AG08396 (cell line): ENCODE data around the gene ASH1L.
"Not testable (repeated sequence)": the region's sequence is repeated elsewhere in the genome, so short reads cannot be mapped to it uniquely, and the experiment has no call there.

Source experiments
- DNase-seq: peaks from one replicate; pipeline ENCODE4 v3.0.0; 2012; ENCODE audit warnings: low spot score, mixed read lengths

Gene ASH1L

GRCh38 chr1:155561779-155562580, 623 bp downstream of the ASH1L start:
- not testable (repeated sequence) for DNase-seq

GRCh38 chr1:155555915-155556314, 6.7 kb downstream of the ASH1L start:
- DNase-seq: no peak

- no peak for DNase-seq
These were observed 9.3 kb downstream of the ASH1L start for GRCh38 chr1:155553349-155553748.

- no peak for DNase-seq
These were observed 13.9 kb downstream of the ASH1L start for GRCh38 chr1:155548706-155549105.

- no peak for DNase-seq
These were observed 22.4 kb downstream of the ASH1L start for GRCh38 chr1:155540000-155540874.

- no peak for DNase-seq
These were observed 25.4 kb downstream of the ASH1L start for GRCh38 chr1:155537193-155537592.

GRCh38 chr1:155531624-155532023, 31.0 kb downstream of the ASH1L start:
- no peak for DNase-seq

- no peak for DNase-seq
These were observed 32.7 kb downstream of the ASH1L start for GRCh38 chr1:155529929-155530328.

- no peak for DNase-seq
These were observed 33.5 kb downstream of the ASH1L start for GRCh38 chr1:155529109-155529508.

- no peak for DNase-seq
These were observed 34.9 kb downstream of the ASH1L start for GRCh38 chr1:155527677-155528076.

GRCh38 chr1:155526356-155526755, 36.2 kb downstream of the ASH1L start:
- no peak for DNase-seq

GRCh38 chr1:155522069-155522468, 40.5 kb downstream of the ASH1L start:
- no peak for DNase-seq

GRCh38 chr1:155518484-155518883, 44.1 kb downstream of the ASH1L start:
- no peak for DNase-seq

- DNase-seq: no peak
These were observed 47.9 kb downstream of the ASH1L start for GRCh38 chr1:155514582-155515187.

- DNase-seq: peak; percentile 31
These were observed 49.2 kb downstream of the ASH1L start for GRCh38 chr1:155513300-155513916.

GRCh38 chr1:155511385-155511784, 51.2 kb downstream of the ASH1L start:
- not testable (repeated sequence) for DNase-seq

- no peak for DNase-seq
These were observed 53.5 kb downstream of the ASH1L start for GRCh38 chr1:155509064-155509463.

GRCh38 chr1:155507945-155508344, 54.7 kb downstream of the ASH1L start:
- no peak for DNase-seq

- not testable (repeated sequence) for DNase-seq
These were observed 56.6 kb downstream of the ASH1L start for GRCh38 chr1:155505963-155506362.

- no peak for DNase-seq
These were observed 58.4 kb downstream of the ASH1L start for GRCh38 chr1:155504207-155504606.

- DNase-seq: no peak
These were observed 62.5 kb downstream of the ASH1L start for GRCh38 chr1:155499953-155500639.

GRCh38 chr1:155499263-155499662, 63.3 kb downstream of the ASH1L start:
- DNase-seq: no peak
